Activated T-cell treated with anti-CD3 and anti-CD28 coated beads, Interleukin-2, amount 50 U/mL, for 72 hours (primary cell): ENCODE measurements around the gene CCDC69. TPM values are rescaled to one million over a fixed set of nuclear protein-coding genes. Genes with fewer than 3 reads are reported as not detected.
A peak's percentile ranks its signal among the peaks of the same experiment; 100 is the strongest.

Experiments used
- ATAC-seq, 2 donors: fragments of 150-1000 bp; cut with Tn5 transposase; replicated peaks in 1 of 2; 2 replicates each; pipeline ENCODE4 v1.10.0; 2021; ENCODE audit warnings: moderate library complexity in 2 of 2, mild to moderate bottlenecking in 1 of 2
- DNase-seq, 2 donors: peaks; one replicate each; pipeline ENCODE4 v3.0.0; 2021 to 2022; ENCODE audit warnings: mixed read lengths in 1 of 2
- H3K27ac Mint-ChIP-seq: one replicate; pipeline ENCODE4 v1.8.0; 2022; ENCODE audit warnings: mild to moderate bottlenecking, moderate library complexity, mixed read lengths
- H3K27me3 Mint-ChIP-seq: one replicate; pipeline ENCODE4 v1.8.0; 2022; ENCODE audit warnings: low read depth, mixed read lengths
- H3K36me3 Mint-ChIP-seq, 2 donors: one replicate each; pipeline ENCODE4 v1.8.0; 2022; ENCODE audit warnings: mixed read lengths in 2 of 2, mild to moderate bottlenecking in 1 of 2; ENCODE audit not compliant: insufficient read depth in 2 of 2
- H3K4me1 Mint-ChIP-seq: one replicate; pipeline ENCODE4 v1.8.0; 2022; ENCODE audit warnings: low read depth, mixed read lengths
- H3K4me3 Mint-ChIP-seq, 2 donors: one replicate each; pipeline ENCODE4 v1.8.0; 2022; ENCODE audit warnings: mild to moderate bottlenecking in 2 of 2, mixed read lengths in 2 of 2, moderate library complexity in 2 of 2
- H3K9me3 Mint-ChIP-seq, 2 donors: one replicate each; pipeline ENCODE4 v1.8.0; 2022; ENCODE audit warnings: mixed read lengths in 2 of 2
- total RNA-seq, 2 donors: library from RNA; stranded (reverse); gene quantifications; one replicate each; pipeline ENCODE4 v1.2.3, GENCODE V29; 2022

Gene CCDC69
- total RNA-seq, 2 donors from 2014 or later = 44.8 to 53.1 TPM

DNA sequence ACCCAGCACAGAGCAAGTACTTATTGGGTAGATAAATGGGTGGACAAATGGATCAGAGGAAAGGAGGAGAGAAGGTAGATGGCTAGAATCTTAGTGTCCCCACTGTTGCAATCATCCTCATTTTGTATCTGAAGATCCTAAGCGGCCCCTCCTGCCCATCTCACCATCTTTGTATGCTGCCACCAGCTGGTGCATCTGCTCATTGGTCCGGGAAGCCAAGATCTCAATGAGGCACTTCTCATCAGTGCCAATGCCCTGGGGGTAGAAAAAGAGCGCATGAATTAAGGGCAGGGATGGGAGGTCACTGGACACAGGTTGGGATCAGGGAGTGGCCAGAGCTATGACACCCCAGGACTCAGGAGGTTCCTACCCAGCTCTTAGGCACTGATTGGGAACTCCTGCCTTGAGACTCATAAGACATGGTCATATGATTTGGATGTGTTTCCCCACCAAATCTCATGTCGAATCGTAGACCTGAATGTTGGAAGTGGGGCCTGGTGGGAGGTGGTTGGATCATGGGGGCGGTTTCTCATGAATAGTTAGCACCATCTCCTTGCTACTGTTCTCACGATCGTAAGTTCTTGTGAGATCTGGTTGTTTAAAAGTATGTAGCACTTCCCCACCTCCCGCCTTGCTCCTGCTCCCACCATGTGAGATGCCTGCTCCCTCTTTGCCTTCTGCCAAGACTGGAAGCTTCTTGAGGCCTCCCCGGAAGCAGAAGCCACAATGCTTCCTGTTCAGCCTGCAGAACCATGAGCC lies 86.6 kb downstream of the CCDC69 start:
- Mint-ChIP-seq H3K9me3 (no peaks in the 10 kb centered on the region), H3K36me3 (peaks cover 26 to 27% of the 10 kb centered on the region in 2 donors), H3K27me3 (no peaks in the 10 kb centered on the region), H3K27ac (peak overlapping the region; percentile 72), H3K4me1 (peaks cover 49% of the 10 kb centered on the region), H3K4me3 (no peak overlapping the region)
- DNase-seq = no peak
- ATAC-seq = no peak

DNA sequence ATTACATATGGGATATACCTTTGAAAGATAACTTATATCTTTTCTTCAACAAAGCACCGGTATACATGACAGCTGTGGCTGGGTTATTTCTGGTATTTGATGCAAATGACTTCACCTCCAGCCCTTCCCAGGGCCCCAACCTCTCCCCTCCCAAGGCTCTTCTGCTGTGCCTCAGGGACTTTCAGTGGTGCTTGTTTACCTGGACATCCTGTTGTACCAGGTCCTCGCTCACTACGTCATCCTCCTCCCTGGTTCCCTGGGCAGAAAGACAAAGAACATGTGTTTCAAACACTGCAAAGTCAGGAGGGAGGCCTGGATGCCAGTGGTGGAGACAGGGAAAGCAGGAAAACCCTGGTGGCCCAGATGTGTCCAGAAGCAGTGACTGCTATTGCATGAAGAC lies 89.7 kb downstream of the CCDC69 start:
- H3K27me3 Mint-ChIP-seq = no peaks in the 10 kb centered on the region
- H3K36me3 Mint-ChIP-seq = peaks cover 24 to 31% of the 10 kb centered on the region in 2 donors
- ATAC-seq (no peak), DNase-seq (no peak)
- peaks cover 51% of the 10 kb centered on the region for H3K4me1 Mint-ChIP-seq
- no peak overlapping the region for H3K4me3 Mint-ChIP-seq
- no peaks in the 10 kb centered on the region for H3K9me3 Mint-ChIP-seq
- H3K27ac Mint-ChIP-seq = peak overlapping the region; percentile 34

DNA sequence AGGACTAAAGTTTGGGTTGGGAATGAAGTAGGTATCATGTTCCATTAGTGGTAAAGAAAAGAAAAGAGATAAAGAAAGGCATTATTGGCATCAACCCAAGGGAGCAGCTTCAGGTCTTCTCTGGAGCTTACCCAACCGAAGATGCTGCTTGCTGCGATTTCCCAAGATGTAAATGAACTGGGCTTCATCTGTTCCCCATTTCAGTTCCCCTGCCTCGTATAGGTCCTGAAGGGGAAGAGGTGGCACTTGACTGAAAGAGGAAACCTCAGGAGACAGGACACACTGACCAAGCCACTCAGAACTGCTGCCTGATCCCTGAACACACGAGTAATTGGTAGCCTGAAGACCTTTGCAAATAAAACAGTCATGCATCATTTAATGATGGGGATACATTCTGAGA lies 90.9 kb downstream of the CCDC69 start:
- peaks cover 52% of the 10 kb centered on the region for H3K4me1 Mint-ChIP-seq
- no peak overlapping the region for H3K27ac Mint-ChIP-seq
- ATAC-seq = no peak
- H3K4me3 Mint-ChIP-seq = no peak overlapping the region
- no peak for DNase-seq
- no peaks in the 10 kb centered on the region for H3K9me3 Mint-ChIP-seq
- peaks cover 14 to 31% of the 10 kb centered on the region in 2 donors for H3K36me3 Mint-ChIP-seq
- H3K27me3 Mint-ChIP-seq = no peaks in the 10 kb centered on the region

Other genes with a start within 250 kb of the CCDC69 start
- not detected for gene GPX3, start 203.5 kb downstream of the CCDC69 start, total RNA-seq
- 100 to 1,000 TPM; 358 to 420 TPM for gene TNIP1, start 143.1 kb downstream of the CCDC69 start, total RNA-seq
- gene ANXA6, start 66.3 kb downstream of the CCDC69 start, total RNA-seq = 100 to 1,000 TPM; 127 to 171 TPM
- 10 to 100 TPM; 19.4 to 28.2 TPM for gene GM2A, start 29.1 kb upstream of the CCDC69 start, total RNA-seq
- gene SLC36A3, start 79.7 kb upstream of the CCDC69 start, total RNA-seq = under 1 TPM in 1 of 2 donors, not detected in 1; 0.10 TPM
- gene SLC36A2, start 123.5 kb upstream of the CCDC69 start, total RNA-seq = not detected
- gene SLC36A1, start 223.5 kb upstream of the CCDC69 start, total RNA-seq = 1 to 10 TPM; 3.4 to 5.8 TPM